SK-N-SH (cell line): ENCODE measurements around the gene SLC27A2. TPM values are rescaled to one million over a fixed set of nuclear protein-coding genes. Genes with fewer than 3 reads are reported as not detected.

Experiments used
- CTCF ChIA-PET: fragments of 300-600, 350-600 bp; formaldehyde crosslinking; extraction: SDS; loops from one replicate; lab custom pipeline; 2021; lab: Yijun Ruan, JAX
- POLR2A ChIA-PET: fragments of 350-600 bp; sonication (Branson Sonifier 250); formaldehyde crosslinking; extraction: SDS; loops from one replicate; lab custom pipeline; 2020; ENCODE audit warnings: antibody characterized with exemption, inconsistent platforms; lab: Yijun Ruan, JAX
- DNase-seq: peaks from one replicate; pipeline ENCODE4 v3.0.0; 2012
- H2AFZ ChIP-seq: fragments of 200-600 bp; sonication (generic); 2 replicates; pipeline ENCODE4 v1.8.1; 2016; ENCODE audit warnings: antibody characterized with exemption, mild to moderate bottlenecking, low read depth
- H3F3A ChIP-seq: fragments of 200-600 bp; sonication (generic); replicated peaks from 2 replicates; pipeline ENCODE3; 2016; ENCODE audit warnings: antibody characterized with exemption, mild to moderate bottlenecking; ENCODE audit not compliant: insufficient read depth
- H3K27ac ChIP-seq, 2 experiments: fragments of 200-500 bp in 1 of 2; fragments of 200-600 bp in 1 of 2; sonication (Bioruptor generic) in 1 of 2; sonication (generic), shearing (Covaris generic) in 1 of 2; 2 replicates each; pipeline versions ENCODE4 v1.5.1 to v1.6.1; 2014 to 2016; ENCODE audit warnings: low read depth in 2 of 2, inconsistent platforms in 1 of 2, low read length in 1 of 2, mild to moderate bottlenecking in 1 of 2, mixed read lengths in 1 of 2
- H3K27me3 ChIP-seq: fragments of 200-600 bp; sonication (generic), shearing (Covaris generic); 2 replicates; pipeline ENCODE4 v1.6.1; 2016; ENCODE audit warnings: mixed run types; ENCODE audit not compliant: insufficient read depth
- H3K36me3 ChIP-seq, 2 experiments: fragments of 200-500 bp in 1 of 2; fragments of 200-600 bp in 1 of 2; sonication (Bioruptor generic) in 1 of 2; sonication (generic) in 1 of 2; replicated peaks in 1 of 2; 2 replicates each; pipeline versions ENCODE3 to v1.5.1; 2014 to 2016; ENCODE audit warnings: low read length in 1 of 2, mild to moderate bottlenecking in 1 of 2; ENCODE audit not compliant: insufficient read depth in 2 of 2, control insufficient read depth in 1 of 2
- H3K4me1 ChIP-seq, 2 experiments: fragments of 200-500 bp in 1 of 2; fragments of 200-600 bp in 1 of 2; sonication (Bioruptor generic) in 1 of 2; sonication (generic), shearing (Covaris generic) in 1 of 2; 2 replicates each; pipeline versions ENCODE4 v1.5.1 to v1.6.1; 2014 to 2016; ENCODE audit warnings: low read depth in 1 of 2, low read length in 1 of 2, mixed run types in 1 of 2; ENCODE audit not compliant: insufficient read depth in 2 of 2, control insufficient read depth in 1 of 2
- H3K4me2 ChIP-seq: fragments of 200-600 bp; sonication (generic), shearing (Covaris generic); 2 replicates; pipeline ENCODE4 v1.6.1; 2017; ENCODE audit warnings: mixed run types
- H3K4me3 ChIP-seq, 2 experiments: fragments of 200-500 bp in 1 of 2; fragments of 200-600 bp in 1 of 2; sonication (Bioruptor generic) in 1 of 2; sonication (generic), shearing (Covaris generic) in 1 of 2; 2 replicates each; pipeline versions ENCODE4 v1.5.1 to v1.8.1; 2014 to 2016; ENCODE audit warnings: low read depth in 2 of 2, inconsistent platforms in 1 of 2, low read length in 1 of 2, mild to moderate bottlenecking in 1 of 2, mixed read lengths in 1 of 2, moderate library complexity in 1 of 2
- H3K79me2 ChIP-seq: fragments of 200-600 bp; sonication (generic); 2 replicates; pipeline ENCODE4 v1.8.1; 2017; ENCODE audit warnings: mild to moderate bottlenecking; ENCODE audit not compliant: insufficient read depth
- H3K9ac ChIP-seq: fragments of 200-600 bp; sonication (generic); 2 replicates; pipeline ENCODE4 v1.6.1; 2017; ENCODE audit warnings: mixed run types
- H3K9me2 ChIP-seq: fragments of 200-600 bp; sonication (generic); 2 replicates; pipeline ENCODE4 v1.6.1; 2017; ENCODE audit warnings: mixed run types
- H3K9me3 ChIP-seq: fragments of 200-600 bp; sonication (generic); 2 replicates; pipeline ENCODE4 v1.6.1; 2017; ENCODE audit warnings: mixed run types, mild to moderate bottlenecking, moderate library complexity
- H4K20me1 ChIP-seq: fragments of 200-600 bp; sonication (generic); 2 replicates; pipeline ENCODE4 v1.6.1; 2017; ENCODE audit warnings: mild to moderate bottlenecking, mixed run types; ENCODE audit not compliant: insufficient read depth
- CHD2 ChIP-seq: fragments of 150-350 bp; IDR thresholded peaks from 2 replicates; pipeline ENCODE4 v1.6.1; 2018; ENCODE audit warnings: low read length; ENCODE audit not compliant: partially characterized antibody
- ELF1 ChIP-seq: IDR thresholded peaks from 2 replicates; pipeline ENCODE4 v1.4.0; 2012
- GABPA ChIP-seq: IDR thresholded peaks from 2 replicates; pipeline ENCODE4 v1.4.0; 2012; ENCODE audit warnings: low read depth, mild to moderate bottlenecking
- MEF2A ChIP-seq: IDR thresholded peaks from 2 replicates; pipeline ENCODE4 v1.4.0; 2012; ENCODE audit warnings: low read depth, borderline replicate concordance
- MXI1 ChIP-seq: IDR thresholded peaks from 2 replicates; pipeline ENCODE4 v1.6.1; 2012; ENCODE audit warnings: mild to moderate bottlenecking, low read depth, low read length, improper control_type of control experiment
- NFIC ChIP-seq: IDR thresholded peaks from 2 replicates; pipeline ENCODE4 v1.4.0; 2012; ENCODE audit warnings: borderline replicate concordance
- RCOR1 ChIP-seq: fragments of 150-350 bp; IDR thresholded peaks from 2 replicates; pipeline ENCODE4 v1.6.1; 2017; ENCODE audit warnings: antibody characterized with exemption, low read length
- SIN3A ChIP-seq: IDR thresholded peaks from 2 replicates; pipeline ENCODE4 v1.6.1; 2012; ENCODE audit warnings: low read depth, mild to moderate bottlenecking, low read length, moderate library complexity, borderline replicate concordance
- SMC3 ChIP-seq: IDR thresholded peaks from 2 replicates; pipeline ENCODE4 v1.6.1; 2012; ENCODE audit warnings: low read depth, low read length, improper control_type of control experiment
- YY1 ChIP-seq: IDR thresholded peaks from 2 replicates; pipeline ENCODE4 v1.4.0; 2012; ENCODE audit warnings: low read depth, mild to moderate bottlenecking
- WGBS: methylation state at CpG from one replicate; pipeline ENCODE4 v1.1.6; 2017; ENCODE audit warnings: low lambda C conversion rate; 5-methylcytosine and 5-hydroxymethylcytosine counted together
- polyA plus RNA-seq, 3 experiments: library from polyadenylated mRNA; depleted of rRNA; stranded (reverse); fragments of >200 nt; gene quantifications; 2 replicates each; pipeline ENCODE4 v1.2.3, GENCODE V29; 2012
- TF ChIP-seq, protein P1 (sequence below): IDR thresholded peaks from 2 replicates; pipeline ENCODE4; 2012
- TF ChIP-seq, protein P2 (sequence below): IDR thresholded peaks from 2 replicates; pipeline ENCODE4 v1.4.0; 2012; ENCODE audit warnings: low read depth, borderline replicate concordance
- TF ChIP-seq, protein P3 (sequence below): IDR thresholded peaks from 2 replicates; pipeline ENCODE4 v1.4.0; 2012; ENCODE audit warnings: low read depth

Gene SLC27A2
- polyA plus RNA-seq, 1 of the 3 experiments (the other 2 are of a cell fraction), result 0.49 TPM

DNA sequence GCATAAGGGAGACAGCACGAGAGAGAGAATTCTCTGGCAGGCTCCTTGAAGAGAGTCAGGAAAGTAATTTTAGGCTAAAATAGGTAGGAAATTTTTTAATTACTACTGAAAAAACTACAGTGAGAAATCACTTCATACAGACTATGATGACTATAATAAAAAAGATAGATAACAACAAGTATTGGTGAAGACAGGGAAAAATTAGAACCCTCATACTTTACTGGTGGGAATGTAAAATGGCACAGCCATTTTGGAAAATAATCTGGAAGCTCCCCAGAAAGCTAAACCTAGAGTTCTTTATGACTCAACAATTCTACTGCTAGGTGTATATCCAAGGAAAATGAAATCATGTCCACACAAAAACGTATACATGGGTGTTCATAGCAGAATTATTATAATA, 85.6 kb downstream of the SLC27A2 start:
- Histone ChIP-seq H3K9ac (no peak overlapping the region), H3K4me3 (no peak overlapping the region), H3K27me3 (no peaks in the 10 kb centered on the region), H3K27ac (no peak overlapping the region), H3K9me3 (no peaks in the 10 kb centered on the region), H3K9me2 (no peaks in the 10 kb centered on the region), H3K4me2 (no peak overlapping the region), H4K20me1 (no peaks in the 10 kb centered on the region), H2AFZ (no peak overlapping the region), H3K4me1 (no peaks in the 10 kb centered on the region), H3K79me2 (no peaks in the 10 kb centered on the region), H3K36me3 (peaks cover 0 to 3% of the 10 kb centered on the region in 2 experiments), H3F3A (no peaks in the 10 kb centered on the region)
- TF ChIP-seq GABPA, result no peak
- TF ChIP-seq MXI1, result no peak
- no peak for DNase-seq
- WGBS, result 43% methylated on average over 2 of the region's 2 CpGs
- CTCF ChIA-PET, result no interaction called here
- POLR2A ChIA-PET, result no interaction called here

DNA sequence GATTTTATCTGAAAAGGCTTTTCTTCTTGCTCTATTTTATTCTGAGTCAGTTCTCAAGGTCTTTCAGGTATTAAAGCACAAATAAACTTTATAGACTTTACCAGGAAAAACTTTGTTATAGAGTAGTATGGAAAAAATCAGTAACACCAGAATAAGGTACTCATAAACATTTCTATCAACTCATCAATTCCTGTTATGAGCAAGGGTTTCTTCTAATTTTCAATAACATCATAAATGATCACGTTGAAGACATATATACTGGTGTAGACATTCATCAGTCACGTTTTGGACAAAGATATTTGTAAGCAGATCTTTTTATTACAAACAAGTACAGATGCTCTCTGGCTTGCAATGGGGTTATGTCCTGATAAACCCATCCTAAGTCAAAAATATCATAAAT, 93.1 kb downstream of the SLC27A2 start:
- H3K4me1 ChIP-seq, result no peaks in the 10 kb centered on the region
- H3K79me2 ChIP-seq, result no peaks in the 10 kb centered on the region
- peaks cover 0 to 3% of the 10 kb centered on the region in 2 experiments for H3K36me3 ChIP-seq
- H3K27ac ChIP-seq, result no peak overlapping the region
- H2AFZ ChIP-seq, result no peak overlapping the region
- H3K9ac ChIP-seq, result no peak overlapping the region
- no peak overlapping the region for H3K4me3 ChIP-seq
- H3K27me3 ChIP-seq, result no peaks in the 10 kb centered on the region
- DNase-seq, result no peak
- peaks cover 12% of the 10 kb centered on the region for H3F3A ChIP-seq
- 32% methylated on average over 2 of the region's 2 CpGs for WGBS
- TF ChIP-seq MEF2A (no peak), SIN3A (no peak), CHD2 (no peak), YY1 (no peak), ELF1 (no peak), RCOR1 (no peak), NFIC (no peak), SMC3 (no peak)
- TF ChIP-seq, protein P1, sequence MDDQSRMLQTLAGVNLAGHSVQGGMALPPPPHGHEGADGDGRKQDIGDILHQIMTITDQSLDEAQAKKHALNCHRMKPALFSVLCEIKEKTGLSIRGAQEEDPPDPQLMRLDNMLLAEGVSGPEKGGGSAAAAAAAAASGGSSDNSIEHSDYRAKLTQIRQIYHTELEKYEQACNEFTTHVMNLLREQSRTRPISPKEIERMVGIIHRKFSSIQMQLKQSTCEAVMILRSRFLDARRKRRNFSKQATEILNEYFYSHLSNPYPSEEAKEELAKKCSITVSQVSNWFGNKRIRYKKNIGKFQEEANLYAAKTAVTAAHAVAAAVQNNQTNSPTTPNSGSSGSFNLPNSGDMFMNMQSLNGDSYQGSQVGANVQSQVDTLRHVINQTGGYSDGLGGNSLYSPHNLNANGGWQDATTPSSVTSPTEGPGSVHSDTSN, result no peak
- TF ChIP-seq, protein P2, sequence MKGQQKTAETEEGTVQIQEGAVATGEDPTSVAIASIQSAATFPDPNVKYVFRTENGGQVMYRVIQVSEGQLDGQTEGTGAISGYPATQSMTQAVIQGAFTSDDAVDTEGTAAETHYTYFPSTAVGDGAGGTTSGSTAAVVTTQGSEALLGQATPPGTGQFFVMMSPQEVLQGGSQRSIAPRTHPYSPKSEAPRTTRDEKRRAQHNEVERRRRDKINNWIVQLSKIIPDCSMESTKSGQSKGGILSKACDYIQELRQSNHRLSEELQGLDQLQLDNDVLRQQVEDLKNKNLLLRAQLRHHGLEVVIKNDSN, result no peak
- TF ChIP-seq, protein P3, sequence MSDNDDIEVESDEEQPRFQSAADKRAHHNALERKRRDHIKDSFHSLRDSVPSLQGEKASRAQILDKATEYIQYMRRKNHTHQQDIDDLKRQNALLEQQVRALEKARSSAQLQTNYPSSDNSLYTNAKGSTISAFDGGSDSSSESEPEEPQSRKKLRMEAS, result no peak
- H4K20me1 ChIP-seq, result no peaks in the 10 kb centered on the region
- ChIA-PET POLR2A (no interaction called here), CTCF (no interaction called here)
- no peaks in the 10 kb centered on the region for H3K9me3 ChIP-seq
- H3K9me2 ChIP-seq, result no peaks in the 10 kb centered on the region
- no peak overlapping the region for H3K4me2 ChIP-seq
